Measurements from ENCODE around the gene NTRK1. TPM values are rescaled to one million over a fixed set of nuclear protein-coding genes. Genes with fewer than 3 reads are reported as not detected.

The NTRK1 gene
- total RNA-seq, 1 experiment from 2014 or later: 0.53 TPM

GRCh38 chr1:156833603-156834002 lies 27.1 kb upstream of the NTRK1 start:
- in situ Hi-C loops (cut with HindIII; ENCODE audit: low pct_unique_long_range_greater_than_20kb, low sequenced_read_pairs): no loop called here

GRCh38 chr1:156834322-156834721 lies 26.3 kb upstream of the NTRK1 start:
- DNase-seq (ENCODE audit: low read depth, low spot score): no peak
- in situ Hi-C loops (cut with HindIII; ENCODE audit: low pct_unique_long_range_greater_than_20kb, low sequenced_read_pairs): no loop called here

More at GRCh38 chr1:156833603-156834002, 27.1 kb upstream of the NTRK1 start:
- DNase-seq (ENCODE audit: low read depth, low spot score): no peak

GRCh38 chr1:156836041-156836654 lies 24.5 kb upstream of the NTRK1 start:
- DNase-seq (ENCODE audit: low read depth, low spot score): no peak
- in situ Hi-C loops (cut with HindIII; ENCODE audit: low pct_unique_long_range_greater_than_20kb, low sequenced_read_pairs): no loop called here

- DNase-seq (ENCODE audit: low read depth, low spot score): no peak
- in situ Hi-C loops (cut with HindIII; ENCODE audit: low pct_unique_long_range_greater_than_20kb, low sequenced_read_pairs): no loop called here
Measured at GRCh38 chr1:156836892-156837291, 23.8 kb upstream of the NTRK1 start.

DNA sequence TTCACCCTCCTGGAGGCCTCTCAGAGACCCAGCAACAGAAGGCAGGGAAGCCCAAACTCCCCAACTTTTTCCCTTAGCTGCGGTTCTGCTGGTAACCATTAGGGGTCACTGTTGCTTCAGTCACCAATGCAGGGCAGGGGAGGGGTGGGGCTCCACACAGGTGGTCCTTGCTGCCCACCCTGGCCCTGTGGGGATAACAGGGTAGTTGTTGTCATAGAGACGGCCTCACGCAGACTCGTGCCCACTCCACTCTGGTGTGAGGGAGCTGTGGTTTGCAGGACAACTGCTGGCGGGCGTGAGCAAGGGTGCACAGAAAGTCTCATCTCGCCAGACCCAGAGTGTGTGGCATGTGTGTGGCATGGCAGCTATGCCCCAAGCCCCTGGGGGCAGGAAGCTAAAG lies 21.7 kb upstream of the NTRK1 start:
- in situ Hi-C loops (cut with HindIII; ENCODE audit: low pct_unique_long_range_greater_than_20kb, low sequenced_read_pairs): no loop called here
- peak; percentile 58 for DNase-seq (ENCODE audit: low read depth, low spot score)

DNA sequence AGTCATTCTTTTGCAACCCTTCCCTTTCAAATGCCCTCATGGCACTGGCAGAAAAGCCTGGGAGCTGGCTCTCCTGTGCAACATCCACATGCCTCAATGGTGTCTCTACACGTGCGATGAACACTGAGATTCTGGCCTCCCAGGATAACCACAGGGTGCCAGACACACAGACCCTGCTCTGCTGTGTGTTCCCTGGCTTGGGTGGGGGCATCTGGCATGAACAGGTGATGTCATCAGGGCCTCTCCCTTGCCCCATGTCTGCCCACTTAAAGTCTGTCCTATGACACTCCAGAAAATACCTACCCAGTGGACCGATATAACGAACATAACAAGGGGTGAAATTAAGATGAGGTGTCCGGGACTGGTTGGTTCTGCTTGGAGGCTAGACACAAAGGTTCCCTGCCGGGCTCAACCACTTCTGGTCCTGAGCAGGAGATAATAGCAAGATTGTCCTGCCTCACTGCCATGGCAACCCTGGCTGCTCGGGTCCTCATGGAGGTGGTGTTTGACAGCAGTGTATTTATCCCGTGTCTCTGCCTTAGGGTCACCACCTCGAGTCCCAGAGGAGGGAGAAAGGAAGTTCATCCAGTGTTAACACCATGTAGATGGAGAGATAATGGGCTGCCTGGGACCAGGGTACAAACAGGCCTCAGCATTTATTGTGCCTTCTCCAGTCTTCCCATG lies 21.1 kb upstream of the NTRK1 start:
- DNase-seq (ENCODE audit: low read depth, low spot score): no peak
- in situ Hi-C loops (cut with HindIII; ENCODE audit: low pct_unique_long_range_greater_than_20kb, low sequenced_read_pairs): no loop called here

GRCh38 chr1:156840186-156840897 lies 20.3 kb upstream of the NTRK1 start:
- in situ Hi-C loops (cut with HindIII; ENCODE audit: low pct_unique_long_range_greater_than_20kb, low sequenced_read_pairs): no loop called here
- DNase-seq (ENCODE audit: low read depth, low spot score): no peak

DNA sequence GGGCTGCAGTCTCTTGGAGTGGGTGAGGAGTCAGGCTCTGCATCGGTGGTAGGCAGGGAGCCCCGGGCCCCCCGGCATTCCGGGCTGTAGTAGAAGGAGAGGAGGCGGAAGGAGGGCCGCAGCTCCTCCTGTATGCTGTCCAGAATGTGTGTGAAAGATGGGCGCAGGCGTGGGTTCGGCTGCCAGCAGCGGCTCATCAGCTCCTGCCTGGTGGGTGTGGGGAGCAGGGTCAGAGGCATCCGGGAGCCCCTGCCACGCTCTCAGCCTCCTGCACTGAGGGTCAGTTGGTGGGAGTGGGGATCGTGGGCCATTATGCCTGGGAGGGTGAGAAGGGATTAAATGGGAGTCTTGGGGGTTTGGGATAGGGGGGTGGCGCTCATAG lies 19.8 kb upstream of the NTRK1 start:
- no peak for DNase-seq (ENCODE audit: low read depth, low spot score)
- in situ Hi-C loops (cut with HindIII; ENCODE audit: low pct_unique_long_range_greater_than_20kb, low sequenced_read_pairs): no loop called here

GRCh38 chr1:156841295-156841855 lies 19.3 kb upstream of the NTRK1 start:
- DNase-seq (ENCODE audit: low read depth, low spot score): no peak
- in situ Hi-C loops (cut with HindIII; ENCODE audit: low pct_unique_long_range_greater_than_20kb, low sequenced_read_pairs): no loop called here

DNA sequence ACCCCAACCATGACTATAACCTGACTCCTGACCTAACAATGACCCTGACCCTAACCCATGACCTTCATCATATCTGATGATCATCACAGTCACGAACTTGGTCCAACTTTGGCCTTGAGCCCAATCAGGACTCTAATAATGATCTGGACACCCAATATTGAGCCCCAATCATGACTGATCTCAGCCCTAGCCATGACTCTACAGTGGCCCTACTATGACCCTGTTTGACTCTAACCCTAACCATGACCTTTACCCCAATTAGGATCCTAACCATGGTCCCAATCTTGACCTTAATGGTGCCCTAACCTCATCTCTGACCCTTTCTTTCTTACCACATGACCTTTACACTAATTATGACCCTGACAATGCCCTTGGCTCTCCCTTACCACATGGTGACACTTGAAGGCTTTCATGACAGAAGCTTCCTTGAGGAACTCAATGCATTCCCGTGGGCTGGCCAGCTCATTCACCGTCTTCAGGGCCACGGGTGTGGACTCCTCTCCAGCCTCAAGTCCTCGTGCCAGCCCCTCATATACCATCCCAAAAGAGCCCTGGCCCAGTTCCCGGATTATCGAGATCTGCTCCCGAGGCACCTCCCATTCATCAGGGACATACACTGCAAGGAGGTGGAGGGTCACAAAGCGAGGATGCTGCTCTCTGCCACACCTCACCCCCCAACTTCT lies 17.9 kb upstream of the NTRK1 start:
- in situ Hi-C loops (cut with HindIII; ENCODE audit: low pct_unique_long_range_greater_than_20kb, low sequenced_read_pairs): no loop called here
- DNase-seq (ENCODE audit: low read depth, low spot score): no peak

GRCh38 chr1:156844102-156844501 lies 16.6 kb upstream of the NTRK1 start:
- DNase-seq (ENCODE audit: low read depth, low spot score): no peak
- in situ Hi-C loops (cut with HindIII; ENCODE audit: low pct_unique_long_range_greater_than_20kb, low sequenced_read_pairs): no loop called here

- in situ Hi-C loops (cut with HindIII; ENCODE audit: low pct_unique_long_range_greater_than_20kb, low sequenced_read_pairs): no loop called here
- DNase-seq (ENCODE audit: low read depth, low spot score): no peak
Measured at GRCh38 chr1:156844638-156845037, 16.0 kb upstream of the NTRK1 start.

DNA sequence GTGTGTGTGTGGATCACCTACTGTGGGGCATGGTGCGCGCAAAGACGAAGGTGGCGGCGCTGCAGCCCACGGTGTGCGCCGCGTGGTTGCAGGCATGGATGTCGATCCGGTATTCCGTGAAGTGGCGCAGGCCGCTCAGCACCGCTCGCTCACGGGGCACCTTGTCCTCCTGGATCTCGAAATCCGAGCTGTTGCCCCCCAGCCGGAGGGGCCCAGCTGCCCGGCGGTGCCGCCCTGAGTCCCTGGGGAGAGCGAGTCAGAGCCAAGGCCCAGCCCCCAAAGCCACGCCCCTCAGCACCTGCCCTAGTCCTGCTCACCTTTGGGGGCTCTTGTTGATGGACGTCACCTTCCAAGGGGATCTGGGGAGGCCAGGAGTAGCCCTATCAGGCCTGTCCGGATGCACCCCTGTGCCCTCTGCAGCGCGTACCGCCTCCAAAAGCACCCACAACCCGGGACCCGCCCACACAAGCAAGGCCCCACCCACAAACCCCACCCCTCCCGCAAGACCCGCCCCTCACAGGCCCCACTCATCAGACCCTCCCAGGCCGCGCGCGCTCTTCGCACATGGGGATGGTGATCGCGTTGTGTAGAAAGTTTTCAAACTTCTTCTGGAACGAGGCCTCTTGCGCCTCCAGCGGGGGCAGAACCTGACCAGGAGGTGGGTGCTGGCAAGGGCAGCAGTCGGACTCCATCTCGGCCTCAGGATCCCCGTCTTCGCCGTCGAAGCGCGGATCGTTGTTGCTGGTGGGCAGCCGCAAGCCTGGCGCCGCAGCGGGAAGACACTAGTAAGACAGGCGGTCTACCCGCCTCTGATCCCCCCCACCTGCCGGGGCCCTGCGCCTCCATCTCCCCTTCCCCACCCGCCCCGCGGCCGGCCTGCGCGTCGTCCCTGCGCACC lies 15.4 kb upstream of the NTRK1 start:
- in situ Hi-C loops (cut with HindIII; ENCODE audit: low pct_unique_long_range_greater_than_20kb, low sequenced_read_pairs): no loop called here
- no peak for DNase-seq (ENCODE audit: low read depth, low spot score)

- in situ Hi-C loops (cut with HindIII; ENCODE audit: low pct_unique_long_range_greater_than_20kb, low sequenced_read_pairs): no loop called here
- DNase-seq (ENCODE audit: low read depth, low spot score): no peak
Measured at GRCh38 chr1:156845953-156846545, 14.6 kb upstream of the NTRK1 start.

DNA sequence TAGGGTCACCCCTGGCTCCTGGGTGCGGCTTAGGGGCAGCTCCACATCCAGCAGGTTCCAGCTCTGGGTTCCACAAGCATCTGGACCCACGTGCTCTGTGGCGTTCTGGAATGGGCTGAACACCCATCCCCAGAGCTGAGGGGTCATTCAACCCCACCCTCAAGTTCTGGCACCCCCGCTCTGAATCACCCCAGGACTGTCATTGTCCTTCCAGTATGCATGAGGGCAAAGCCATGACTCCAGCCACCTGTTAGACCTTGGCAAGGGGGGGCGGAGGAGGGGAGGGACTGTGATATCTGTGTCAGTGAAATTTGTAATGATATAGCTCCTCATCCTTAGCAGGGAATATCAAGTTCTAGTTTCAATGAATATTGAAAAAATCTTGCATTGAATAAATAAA lies 14.0 kb upstream of the NTRK1 start:
- in situ Hi-C loops (cut with HindIII; ENCODE audit: low pct_unique_long_range_greater_than_20kb, low sequenced_read_pairs): no loop called here
- DNase-seq (ENCODE audit: low read depth, low spot score): no peak

- no peak for DNase-seq (ENCODE audit: low read depth, low spot score)
- in situ Hi-C loops (cut with HindIII; ENCODE audit: low pct_unique_long_range_greater_than_20kb, low sequenced_read_pairs): no loop called here
Measured at GRCh38 chr1:156847591-156848460, 12.8 kb upstream of the NTRK1 start.
